Pancreas (tissue), 10 donors: ENCODE measurements around the gene DNAJC25. TPM values are rescaled to one million over a fixed set of nuclear protein-coding genes. Genes with fewer than 3 reads are reported as not detected.
A peak's percentile ranks its signal among the peaks of the same experiment; 100 is the strongest.

Experiments
- ATAC-seq, 4 donors: fragments of 200-7000 bp; cut with Tn5 transposase; one replicate each; pipeline versions ENCODE4 v1.8.0 to v1.9.1; 2020; ENCODE audit warnings: mild to moderate bottlenecking in 4 of 4, moderate library complexity in 4 of 4
- DNase-seq, 6 donors: peaks; one replicate each; pipeline ENCODE4 v3.0.0-alpha.2; 2020
- FAIRE-seq: peaks from 2 replicates; lab custom pipeline; 2012; peaks lifted over from hg19 to GRCh38; lab: Jason Lieb, UNC
- H3K27ac ChIP-seq, 4 donors: fragments of 200-600 bp; sonication (generic); 1 replicate in 3 of 4; 2 replicates in 1 of 4; pipeline versions ENCODE4 v1.5.0 to v1.8.0; 2020
- H3K27me3 ChIP-seq, 4 donors: fragments of 200-600 bp; one replicate each; pipeline ENCODE4 v1.8.0; 2021
- H3K36me3 ChIP-seq, 3 donors: fragments of 200-600 bp; sonication (generic) in 1 of 3; one replicate each; pipeline versions ENCODE4 v1.5.0 to v1.8.0; 2020 to 2021
- H3K4me1 ChIP-seq, 3 donors: fragments of 200-600 bp; one replicate each; pipeline ENCODE4 v1.8.0; 2021
- H3K4me3 ChIP-seq, 4 donors: fragments of 200-600 bp; sonication (generic) in 2 of 4; one replicate each; pipeline versions ENCODE4 v1.5.0 to v1.8.0; 2020 to 2021
- H3K9me3 ChIP-seq, 4 donors: fragments of 200-600 bp; one replicate each; pipeline ENCODE4 v1.8.0; 2021
- WGBS, 2 donors: extraction: QIAGEN DNeasy Blood & Tissue Kit; methylation state at CpG; one replicate each; pipeline ENCODE4 v1.1.7; 2013; 5-methylcytosine and 5-hydroxymethylcytosine counted together
- intact Hi-C, 3 donors: fragments of 100-400 bp; cut with DNase I; formaldehyde crosslinking; loops; one replicate each; pipeline versions ENCODE4 v1.11.1 to v1.14.2; 2022
- polyA plus RNA-seq, 2 donors: library from polyadenylated mRNA; stranded (reverse); fragments of 200-250 nt; gene quantifications; one replicate each; pipeline ENCODE4 v1.2.3, GENCODE V29; 2013
- total RNA-seq, 6 donors: library from RNA; stranded (reverse); fragmentation: NEBNext Ultra II Directional in 4 of 6; extraction: Animal tissue kit (Norgen Biotek cat#: 25700) in 4 of 6; gene quantifications; one replicate each; pipeline versions ENCODE4 v1.2.1 to v1.2.4, GENCODE V29; 2021 to 2023
- TF ChIP-seq, protein P1 (sequence below), 4 donors: fragments of 200-600 bp; sonication (generic) in 3 of 4; IDR thresholded peaks; one replicate each; pipeline versions ENCODE4 v1.5.0 to v1.8.0; 2021; ENCODE audit warnings: antibody characterized with exemption in 4 of 4
- donor health status: healthy with polysubstance abuse.
- donor health status: DM: no; HTN: no; CAD: no; lungs with moderate emphysema.
- donor health status: DM: no; HTN: no; CAD: no.
- donor health status: control.
- donor health status: control.
- donor health status: Bipolar disorder and iron deficiency.
- donor health status: DM: yes; HTN: yes; CAD: no.
- donor health status: DM: no; HTN: no; CAD: no.
- donor health status: DM: no; HTN: no; CAD: no.
- donor health status: DM: yes; HTN: yes; CAD: no.

The DNAJC25 gene
- total and polyA plus RNA-seq, 8 donors = 2.2 to 6.7 (median 3.5) TPM

GRCh38 chr9:111630182-111630963 is 761 bp upstream of the DNAJC25 start:
- peak overlapping the region; percentile 76 to 97 (median 86) for H3K4me3 ChIP-seq
- DNase-seq (no peak), ATAC-seq (peak; percentile 24 to 58 (median 52)), FAIRE-seq (no peak)
- intact Hi-C loops = no loop called here
- H3K27ac ChIP-seq = peak overlapping the region in 2 of 4 donors; percentile 43 to 92
- peaks cover 4 to 26% (median 15%) of the 10 kb centered on the region in 3 donors for H3K4me1 ChIP-seq
- 3 to 4% methylated on average over 17 of the region's 17 CpGs for WGBS, 2 donors
- H3K36me3 ChIP-seq = no peaks in the 10 kb centered on the region
- TF ChIP-seq, protein P1, sequence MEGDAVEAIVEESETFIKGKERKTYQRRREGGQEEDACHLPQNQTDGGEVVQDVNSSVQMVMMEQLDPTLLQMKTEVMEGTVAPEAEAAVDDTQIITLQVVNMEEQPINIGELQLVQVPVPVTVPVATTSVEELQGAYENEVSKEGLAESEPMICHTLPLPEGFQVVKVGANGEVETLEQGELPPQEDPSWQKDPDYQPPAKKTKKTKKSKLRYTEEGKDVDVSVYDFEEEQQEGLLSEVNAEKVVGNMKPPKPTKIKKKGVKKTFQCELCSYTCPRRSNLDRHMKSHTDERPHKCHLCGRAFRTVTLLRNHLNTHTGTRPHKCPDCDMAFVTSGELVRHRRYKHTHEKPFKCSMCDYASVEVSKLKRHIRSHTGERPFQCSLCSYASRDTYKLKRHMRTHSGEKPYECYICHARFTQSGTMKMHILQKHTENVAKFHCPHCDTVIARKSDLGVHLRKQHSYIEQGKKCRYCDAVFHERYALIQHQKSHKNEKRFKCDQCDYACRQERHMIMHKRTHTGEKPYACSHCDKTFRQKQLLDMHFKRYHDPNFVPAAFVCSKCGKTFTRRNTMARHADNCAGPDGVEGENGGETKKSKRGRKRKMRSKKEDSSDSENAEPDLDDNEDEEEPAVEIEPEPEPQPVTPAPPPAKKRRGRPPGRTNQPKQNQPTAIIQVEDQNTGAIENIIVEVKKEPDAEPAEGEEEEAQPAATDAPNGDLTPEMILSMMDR (IDR thresholded peaks at IDR 0.05) = no peak
- no peaks in the 10 kb centered on the region for H3K9me3 ChIP-seq
- H3K27me3 ChIP-seq = no peaks in the 10 kb centered on the region

- FAIRE-seq (no peak), ATAC-seq (no peak), DNase-seq (no peak)
- no peaks in the 10 kb centered on the region for H3K27me3 ChIP-seq
- TF ChIP-seq, protein P1 (IDR thresholded peaks at IDR 0.05) = no peak
- 0% methylated on average over 14 of the region's 14 CpGs for WGBS, 2 donors
- H3K36me3 ChIP-seq = no peaks in the 10 kb centered on the region
- intact Hi-C loops = no loop called here
- H3K9me3 ChIP-seq = no peaks in the 10 kb centered on the region
- H3K4me3 ChIP-seq = peak overlapping the region; percentile 76 to 97 (median 86)
- peaks cover 4 to 29% (median 15%) of the 10 kb centered on the region in 3 donors for H3K4me1 ChIP-seq
- H3K27ac ChIP-seq = peak overlapping the region in 3 of 4 donors; percentile 43 to 92 (median 89)
These were observed 245 bp upstream of the DNAJC25 start for GRCh38 chr9:111630964-111631213.

DNA sequence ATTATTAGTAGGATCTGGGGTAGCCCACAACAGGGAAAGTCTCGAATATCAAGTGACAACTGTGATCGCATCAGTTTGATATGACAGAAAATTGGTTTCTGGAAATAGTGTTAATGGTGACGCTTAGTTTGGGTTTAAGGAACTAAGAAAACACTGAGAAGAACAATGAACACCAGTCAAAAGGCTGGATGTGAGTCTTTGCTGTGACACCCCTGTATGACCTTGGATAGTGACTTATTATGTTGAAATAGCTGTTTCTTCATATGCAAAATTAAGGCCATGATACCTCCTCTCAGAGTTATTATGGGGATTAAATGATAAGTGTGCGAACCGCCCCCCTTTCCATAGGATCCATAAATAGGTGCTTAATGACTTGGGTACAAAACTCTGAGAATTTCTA is 926 bp downstream of the DNAJC25 start:
- intact Hi-C loops = no loop called here
- TF ChIP-seq, protein P1 (IDR thresholded peaks at IDR 0.05) = no peak
- DNase-seq = no peak
- peaks cover 4 to 29% (median 17%) of the 10 kb centered on the region in 3 donors for H3K4me1 ChIP-seq
- ATAC-seq = no peak
- peak overlapping the region; percentile 76 to 97 (median 86) for H3K4me3 ChIP-seq
- H3K36me3 ChIP-seq = no peaks in the 10 kb centered on the region
- peak overlapping the region; percentile 78 to 92 (median 88) for H3K27ac ChIP-seq
- H3K27me3 ChIP-seq = no peaks in the 10 kb centered on the region
- H3K9me3 ChIP-seq = no peaks in the 10 kb centered on the region
- 8 to 9% methylated on average over 5 of the region's 5 CpGs for WGBS, 2 donors
- FAIRE-seq = no peak

DNA sequence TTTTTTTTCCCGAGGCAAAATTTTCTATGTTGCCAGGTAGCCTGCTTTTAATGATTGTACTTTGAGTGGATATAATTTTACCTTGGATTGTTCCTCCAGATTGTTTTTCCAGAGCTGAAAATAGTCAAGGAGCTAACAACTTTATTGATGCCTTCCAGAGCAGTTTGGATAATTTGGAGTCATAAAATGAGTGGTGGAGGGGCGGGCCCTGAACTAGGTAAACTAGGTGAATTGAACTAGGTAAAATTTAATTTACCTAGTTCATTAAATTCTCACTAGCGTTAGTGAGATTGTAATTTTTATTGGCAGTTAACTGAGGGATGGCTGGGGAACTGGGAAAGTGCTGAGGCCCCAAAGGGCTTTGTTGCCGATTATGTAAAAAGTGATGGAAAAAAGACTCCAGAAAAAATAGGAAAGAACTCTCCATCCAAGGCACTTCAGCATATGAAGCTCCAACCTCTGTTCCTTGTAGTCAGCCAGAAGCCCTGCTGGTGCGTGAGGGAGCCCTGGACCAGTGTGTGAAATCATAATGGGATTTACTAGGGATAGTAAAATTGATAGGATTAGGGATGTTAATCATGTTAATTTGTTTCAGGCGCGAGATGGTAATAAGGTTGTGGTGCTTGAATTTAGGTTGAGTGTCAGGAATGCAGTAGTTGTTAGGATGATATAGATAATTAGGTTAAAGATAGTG is 1.7 kb downstream of the DNAJC25 start:
- H3K36me3 ChIP-seq = no peaks in the 10 kb centered on the region
- intact Hi-C loops = no loop called here
- H3K27ac ChIP-seq = no peak overlapping the region
- TF ChIP-seq, protein P1 (IDR thresholded peaks at IDR 0.05) = no peak
- DNase-seq = no peak
- no peak for ATAC-seq
- H3K27me3 ChIP-seq = no peaks in the 10 kb centered on the region
- no peak for FAIRE-seq
- no peaks in the 10 kb centered on the region for H3K9me3 ChIP-seq
- H3K4me3 ChIP-seq = peak overlapping the region in 3 of 4 donors; percentile 76 to 97 (median 77)
- peaks cover 12 to 29% (median 24%) of the 10 kb centered on the region in 3 donors for H3K4me1 ChIP-seq
- WGBS, 2 donors = 40 to 41% methylated on average over 7 of the region's 7 CpGs

DNA sequence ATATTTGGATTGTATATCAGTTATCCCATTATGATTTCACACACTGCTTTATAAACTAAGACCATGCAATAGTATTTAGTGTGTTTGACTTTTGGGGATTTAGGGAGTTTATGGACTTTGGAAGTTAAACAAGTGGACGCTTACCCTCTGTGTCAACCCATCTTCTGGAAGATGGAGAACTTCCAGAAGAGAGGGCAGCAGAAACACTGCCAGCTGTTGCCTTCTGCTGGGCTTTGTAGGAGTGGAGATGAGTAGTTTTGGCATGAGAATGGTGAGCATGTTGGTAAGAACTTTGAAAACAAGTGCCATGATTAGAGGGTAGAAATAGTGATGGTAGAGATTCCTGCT is 2.2 kb downstream of the DNAJC25 start:
- no peak for FAIRE-seq
- H3K4me1 ChIP-seq = peaks cover 16 to 30% (median 29%) of the 10 kb centered on the region in 3 donors
- H3K36me3 ChIP-seq = no peaks in the 10 kb centered on the region
- H3K4me3 ChIP-seq = no peak overlapping the region
- no peaks in the 10 kb centered on the region for H3K9me3 ChIP-seq
- DNase-seq = no peak
- intact Hi-C loops = no loop called here
- H3K27ac ChIP-seq = no peak overlapping the region
- TF ChIP-seq, protein P1 (IDR thresholded peaks at IDR 0.05) = no peak
- WGBS, 2 donors = 44 to 47% methylated on average over 1 of the region's 1 CpG
- no peaks in the 10 kb centered on the region for H3K27me3 ChIP-seq
- ATAC-seq = no peak
